GM12892 (cell line): ENCODE measurements around the gene BRAP.

Experiments used
- POLR2A ChIP-seq: IDR thresholded peaks from 2 replicates; pipeline ENCODE4 v1.6.1; 2011; ENCODE audit warnings: low read depth, low read length, control low read depth
- POLR2AphosphoS5 ChIP-seq: IDR thresholded peaks from 2 replicates; pipeline ENCODE4 v1.6.1; 2011; ENCODE audit warnings: low read depth, low read length, control low read depth
- TAF1 ChIP-seq: IDR thresholded peaks from 2 replicates; pipeline ENCODE4 v1.6.1; 2011; ENCODE audit warnings: low read depth, mild to moderate bottlenecking, control low read depth, low read length, borderline replicate concordance

DNA sequence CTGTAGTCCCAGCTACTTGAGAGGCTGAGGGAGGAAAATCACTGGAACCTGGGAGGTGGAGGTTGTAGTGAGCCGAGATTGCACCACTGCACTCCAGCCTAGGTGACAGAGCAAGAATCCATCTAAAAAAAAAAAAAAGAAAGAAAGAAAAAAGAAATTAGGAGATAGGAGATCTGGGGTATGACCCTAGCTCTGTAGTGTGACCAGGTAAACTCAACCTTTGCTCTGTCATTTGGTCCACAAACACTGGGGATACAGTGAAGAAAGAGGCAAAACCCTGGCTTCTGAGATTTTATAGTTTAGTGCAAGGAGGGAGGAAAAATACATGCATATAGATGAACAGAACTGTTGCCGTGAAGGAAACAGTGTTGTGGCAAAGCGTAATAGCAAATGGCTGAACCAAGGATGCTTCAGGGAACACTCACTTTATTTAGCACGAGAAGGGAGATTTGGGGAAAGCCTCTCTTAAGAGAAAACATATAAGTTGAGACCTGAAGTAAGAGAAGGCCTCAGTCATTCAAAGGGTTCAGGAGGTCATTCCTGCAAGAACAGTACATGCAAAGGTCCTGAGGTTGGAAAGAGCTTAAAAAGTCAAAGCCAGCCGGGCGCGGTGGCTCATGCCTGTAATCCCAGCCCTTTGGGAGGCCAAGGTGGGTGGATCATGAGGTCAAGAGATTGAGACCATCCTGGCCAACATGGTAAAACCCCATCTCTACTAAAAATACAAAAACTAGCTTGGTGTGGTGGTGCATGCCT, 57.1 kb downstream of the BRAP start:
- TF ChIP-seq POLR2A (no peak), POLR2AphosphoS5 (no peak), TAF1 (no peak)
